ENCODE results near the gene CTRB1. TPM values are rescaled to one million over a fixed set of nuclear protein-coding genes. Genes with fewer than 3 reads are reported as not detected.
A peak's percentile ranks its signal among the peaks of the same experiment; 100 is the strongest.

The CTRB1 gene
- not detected in 2 replicates for polyA plus RNA-seq (2014; cell fraction: cytosol; rRNA removed)
- not detected in 2 replicates for polyA plus RNA-seq (2014; cell fraction: nucleus; rRNA removed)

DNA sequence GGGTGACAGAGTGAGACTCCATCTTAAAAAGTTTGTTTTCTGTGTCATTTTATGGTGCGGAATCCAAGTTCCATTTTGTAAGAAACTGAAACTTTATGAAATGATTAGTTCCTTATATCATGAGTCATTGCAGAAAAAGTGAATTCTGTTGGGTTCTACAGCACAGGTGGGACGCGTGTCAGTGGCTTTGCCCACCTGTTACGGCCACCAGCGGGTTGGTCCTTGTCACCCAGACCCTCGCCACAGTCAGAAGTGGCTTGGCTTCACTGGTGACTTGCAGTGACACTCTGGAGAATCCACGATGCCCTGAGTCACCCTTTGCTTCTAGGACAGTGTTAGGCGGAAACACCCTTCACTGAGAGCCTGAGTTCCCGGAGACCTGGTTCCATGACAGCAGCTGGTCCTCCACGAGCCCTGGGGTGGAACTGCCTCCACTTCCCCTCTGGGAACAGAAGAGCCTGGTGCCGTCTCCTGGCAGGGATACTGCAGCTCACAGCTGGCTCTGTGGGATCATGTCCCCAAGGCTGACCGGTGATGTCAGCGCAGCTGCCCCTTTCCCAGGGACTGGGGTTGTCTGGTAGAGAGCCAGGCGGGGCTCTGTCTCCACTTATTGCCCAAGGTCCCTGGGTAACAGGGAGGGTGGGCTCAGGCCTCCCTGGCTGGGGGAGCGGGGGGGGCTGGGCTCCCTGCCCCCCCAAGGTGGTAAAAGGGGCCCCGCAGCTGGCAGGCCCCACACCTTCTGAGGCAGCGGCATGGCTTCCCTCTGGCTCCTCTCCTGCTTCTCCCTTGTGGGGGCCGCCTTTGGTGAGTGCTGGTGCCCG, at the start of gene CTRB1:
Gene CTRB1 (plus strand): TSS at position 733 of the 821 bp plus-strand sequence. CDS start 20 bp downstream, at position 753.
- no peak for DNase-seq (ENCODE audit: low spot score)

DNA sequence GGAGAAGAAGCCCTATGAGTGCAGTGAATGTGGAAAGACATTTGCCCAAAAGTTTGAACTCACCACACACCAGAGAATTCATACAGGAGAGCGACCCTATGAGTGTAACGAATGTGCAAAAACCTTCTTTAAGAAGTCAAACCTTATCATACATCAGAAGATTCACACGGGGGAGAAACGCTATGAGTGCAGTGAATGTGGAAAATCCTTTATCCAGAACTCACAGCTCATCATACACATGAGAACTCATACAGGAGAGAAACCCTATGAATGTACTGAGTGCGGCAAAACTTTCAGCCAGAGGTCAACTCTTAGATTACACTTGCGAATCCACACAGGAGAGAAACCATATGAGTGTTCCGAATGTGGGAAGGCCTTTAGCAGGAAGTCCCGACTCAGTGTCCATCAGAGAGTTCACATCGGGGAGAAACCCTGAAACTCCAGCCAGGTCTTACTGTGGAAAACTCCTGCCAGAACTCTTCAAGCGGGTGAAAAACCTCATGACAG, 48.8 kb upstream of the CTRB1 start:
- no peak for DNase-seq (ENCODE audit: low spot score)

DNA sequence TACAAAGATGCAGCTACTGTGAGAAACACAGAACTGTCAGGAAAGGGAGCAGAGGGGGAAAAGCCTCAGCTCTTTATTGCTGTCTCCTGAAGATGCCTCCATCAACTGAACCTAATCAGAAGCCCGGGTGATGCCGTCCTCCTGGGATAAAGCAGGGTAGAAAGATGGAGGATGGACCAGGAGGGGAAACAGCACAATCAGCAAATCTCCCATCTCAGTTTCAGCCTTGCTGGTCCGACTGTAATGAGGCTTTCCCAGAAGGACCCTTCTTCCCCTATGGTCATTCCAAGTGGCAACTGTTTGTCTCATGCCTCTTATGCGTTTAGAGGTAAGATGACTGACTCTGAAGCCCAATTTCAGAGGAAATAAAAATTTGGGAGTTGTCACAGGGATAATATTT, 46.2 kb upstream of the CTRB1 start:
- DNase-seq (ENCODE audit: low spot score) = no peak

DNA sequence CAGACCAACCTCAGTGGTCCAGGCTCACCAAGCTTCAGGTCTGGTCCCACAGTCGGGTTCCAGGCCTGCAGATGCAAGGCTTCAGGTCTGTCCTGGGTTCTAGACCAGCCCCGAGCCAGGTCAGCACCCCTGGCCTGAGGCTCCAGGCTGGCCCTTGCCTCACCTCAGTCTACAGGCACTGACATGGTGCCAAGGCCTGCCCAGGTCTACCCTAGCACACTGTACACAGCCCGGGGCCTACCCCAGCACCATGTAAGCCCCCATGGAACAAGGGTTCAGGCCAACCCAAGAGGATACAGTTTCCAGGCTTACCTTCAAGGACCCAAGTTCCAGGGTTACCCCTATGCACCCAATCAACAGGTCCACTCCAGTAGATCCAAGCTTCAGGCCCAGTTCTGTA, 43.7 kb upstream of the CTRB1 start:
- no peak for DNase-seq (ENCODE audit: low spot score)

DNA sequence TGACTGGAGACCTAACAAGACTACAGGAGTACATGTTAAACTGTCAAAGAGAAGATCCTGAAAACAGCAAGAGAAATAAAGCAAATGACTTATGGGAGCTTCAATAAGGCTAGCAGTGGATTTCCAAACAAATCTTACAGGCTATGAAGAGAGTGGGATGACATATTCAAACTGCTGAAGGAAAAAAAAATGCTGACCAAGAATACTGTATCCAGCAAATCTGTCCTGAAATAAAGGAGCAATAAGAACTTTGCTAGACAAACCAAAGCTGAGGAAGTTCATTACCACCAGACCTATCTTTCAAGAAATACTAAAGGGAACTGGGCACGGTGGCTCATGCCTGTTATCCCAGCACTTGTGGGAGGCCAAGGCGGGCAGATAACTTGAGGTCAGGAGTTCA, 41.9 kb upstream of the CTRB1 start:
- DNase-seq (ENCODE audit: low spot score) = no peak

DNA sequence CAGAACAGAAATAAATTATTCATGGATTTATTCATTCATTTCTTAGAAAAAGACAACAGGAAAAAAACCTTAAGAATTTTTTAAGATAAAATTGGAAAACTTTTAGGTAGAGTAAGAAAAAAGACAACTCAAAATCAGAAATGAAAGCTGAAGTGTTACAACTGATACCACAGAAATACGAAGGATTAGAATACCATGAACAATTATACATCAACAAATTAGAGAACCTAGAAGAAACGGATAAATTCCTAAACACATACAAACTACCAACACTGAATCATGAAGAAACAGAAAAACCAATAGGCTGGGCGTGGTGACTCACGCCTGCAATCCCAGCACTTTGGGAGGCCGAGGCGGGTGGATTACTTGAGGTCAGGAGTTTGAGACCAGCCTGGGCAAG, 39.6 kb upstream of the CTRB1 start:
- DNase-seq (ENCODE audit: low spot score) = no peak

DNA sequence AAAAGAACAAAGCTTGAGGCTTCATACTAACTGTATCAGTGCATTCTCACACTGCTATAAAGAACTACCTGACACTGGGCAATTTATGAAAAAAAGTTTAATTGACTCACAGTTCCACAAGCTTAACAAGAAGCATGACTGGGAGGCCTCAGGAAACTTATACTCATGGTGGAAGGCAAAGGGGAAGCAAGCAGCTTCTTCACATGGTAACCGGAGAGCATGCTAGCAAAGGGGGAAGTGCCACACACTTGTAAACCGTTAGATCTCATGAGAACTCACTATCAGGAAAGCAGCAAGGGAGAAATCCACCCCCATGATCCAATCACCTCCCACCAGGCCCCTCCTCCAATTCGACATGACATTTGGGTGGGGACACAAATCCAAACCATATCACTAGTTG, 37.2 kb upstream of the CTRB1 start:
- no peak for DNase-seq (ENCODE audit: low spot score)

DNA sequence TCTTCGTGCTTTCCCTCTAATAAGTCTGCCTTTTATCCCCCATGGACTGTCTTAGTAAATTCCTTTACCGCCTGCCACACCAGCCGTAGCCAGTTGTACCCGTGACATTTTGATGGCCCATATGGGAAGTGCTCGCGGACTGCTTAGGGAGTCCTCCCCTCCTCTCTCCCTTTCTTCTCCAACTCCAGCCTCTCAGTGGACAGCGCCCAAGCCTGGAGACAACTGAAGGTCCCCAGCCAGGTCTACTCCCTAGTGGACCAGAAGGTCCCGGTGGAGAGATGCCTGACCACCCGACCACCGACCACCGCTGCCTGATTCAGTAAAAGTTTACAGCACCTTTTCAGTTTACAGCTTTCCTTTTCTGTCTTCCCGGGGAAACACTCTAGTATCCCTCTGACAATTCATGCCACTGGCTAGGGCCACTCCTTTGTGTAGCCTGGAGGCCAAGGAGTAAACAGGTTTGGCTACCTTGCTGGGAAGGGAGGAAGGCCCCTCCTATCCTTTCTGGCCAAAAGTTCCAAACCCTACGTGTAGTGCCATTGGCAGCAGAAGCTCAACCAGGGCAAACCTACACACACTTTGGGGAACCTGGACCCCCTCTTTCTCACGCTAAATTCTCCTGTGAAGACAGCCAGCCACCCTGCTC, 29.8 kb upstream of the CTRB1 start:
- DNase-seq (ENCODE audit: low spot score) = no peak

DNA sequence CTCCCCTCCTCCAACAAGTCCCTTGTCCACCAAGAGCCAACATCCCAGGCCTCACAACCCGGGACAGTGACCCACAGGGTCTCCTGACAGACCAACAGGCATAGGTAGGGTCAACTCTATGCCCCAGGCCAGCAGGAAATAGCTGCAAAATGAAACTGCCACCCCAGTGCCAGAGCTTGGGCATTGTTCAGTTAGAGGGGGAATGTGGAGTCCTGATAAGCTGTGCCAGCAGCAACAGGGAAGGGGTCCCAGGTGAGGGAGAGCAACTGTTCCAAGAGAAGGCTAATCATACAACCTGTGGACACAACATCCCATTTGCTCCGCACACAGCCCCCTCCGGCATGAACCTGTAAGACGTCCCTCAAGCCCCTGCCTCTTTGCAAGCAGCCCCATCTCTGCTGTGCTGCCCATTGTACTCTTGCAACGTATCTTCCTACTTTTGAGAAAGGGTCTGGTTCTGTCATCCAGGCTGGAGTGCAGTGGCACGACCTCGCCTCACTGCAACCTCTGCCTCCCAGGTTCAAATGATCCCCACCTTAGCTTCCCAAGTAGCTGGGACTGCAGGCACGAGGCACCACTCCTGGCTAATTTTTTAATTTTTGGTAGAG, 29.0 kb upstream of the CTRB1 start:
- no peak for DNase-seq (ENCODE audit: low spot score)

DNA sequence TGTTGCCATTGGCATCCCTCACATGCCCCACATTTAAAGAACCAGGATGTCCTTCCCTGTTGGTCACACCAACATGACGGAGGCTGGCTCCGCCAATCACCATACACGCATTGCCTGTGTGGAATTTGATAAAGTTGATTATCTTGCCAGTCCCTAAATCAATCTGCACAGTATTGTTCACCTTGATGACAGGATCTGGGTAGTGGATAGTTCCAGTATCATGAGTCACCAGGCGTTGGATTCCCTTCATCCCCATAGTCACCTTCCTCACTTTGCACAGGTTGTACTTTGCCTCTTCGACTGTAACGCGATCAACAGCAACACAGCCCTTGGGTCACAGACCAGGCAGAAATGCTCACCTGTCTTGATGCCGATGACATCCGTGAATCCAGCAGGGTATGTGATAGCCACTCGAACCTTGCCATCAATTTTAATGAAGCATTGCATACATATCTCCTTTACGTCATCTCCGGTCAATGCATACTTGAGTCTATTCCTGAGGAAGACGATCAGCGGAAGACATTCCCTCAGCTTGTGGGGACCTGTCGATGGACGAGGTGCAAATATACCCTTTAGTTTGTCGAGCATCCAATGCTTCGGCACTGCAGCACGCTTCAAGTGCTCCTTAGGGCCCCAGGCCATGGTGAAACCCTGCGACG, 26.1 kb upstream of the CTRB1 start:
- no peak for DNase-seq (ENCODE audit: low spot score)

DNA sequence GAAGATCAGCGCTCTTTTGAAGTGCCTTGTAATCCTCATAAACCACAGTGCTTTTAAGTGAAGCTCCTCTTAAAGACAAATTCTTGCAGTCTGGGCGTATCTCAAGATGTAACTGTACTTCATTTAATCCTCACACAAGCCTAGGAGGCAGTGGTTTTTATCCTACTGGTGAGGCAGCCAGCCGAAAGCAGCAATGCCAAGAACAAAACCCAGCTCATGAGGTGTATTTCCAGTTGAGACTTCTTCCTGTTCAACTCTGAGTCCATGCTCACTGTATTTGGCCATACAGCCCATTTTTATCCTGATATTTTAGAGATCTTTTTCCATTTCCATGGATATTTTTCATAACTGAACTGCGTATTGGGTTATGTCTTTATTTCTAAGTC, 25.5 kb upstream of the CTRB1 start:
- DNase-seq (ENCODE audit: low spot score) = no peak

DNA sequence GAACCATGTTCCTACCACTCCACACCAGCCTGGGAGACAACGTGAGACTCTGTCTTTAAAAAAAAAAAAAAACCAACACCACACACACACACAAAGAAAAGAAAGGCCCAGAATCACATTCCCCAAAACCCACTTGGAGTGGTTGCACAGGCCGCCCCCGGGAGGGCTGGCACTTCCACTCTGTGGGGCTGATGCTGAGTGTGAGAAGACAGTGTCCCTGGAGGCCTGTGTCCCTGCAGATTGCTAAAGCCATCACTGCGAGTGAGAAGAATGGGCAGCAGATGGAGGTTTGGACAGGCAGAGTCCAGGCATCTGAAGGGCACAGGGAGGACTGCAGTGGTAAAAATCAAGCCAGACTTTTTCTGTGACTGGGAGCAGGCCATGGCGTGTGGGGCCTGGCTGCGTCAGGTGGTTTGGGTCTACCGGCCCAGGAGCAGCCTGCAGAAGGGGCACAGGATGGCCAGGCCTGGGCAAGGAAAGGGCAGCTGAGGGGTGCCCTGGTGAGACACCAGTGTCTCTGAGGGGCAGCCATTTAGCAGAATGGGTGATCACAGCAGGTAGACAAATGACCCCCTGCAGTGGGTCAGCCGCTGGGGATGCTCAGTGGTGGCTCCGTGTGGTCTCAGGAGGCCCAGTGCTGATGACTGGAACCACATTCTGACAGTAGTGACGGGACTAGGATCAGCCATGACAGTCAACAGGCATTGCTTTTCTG, 24.9 kb upstream of the CTRB1 start:
- DNase-seq (ENCODE audit: low spot score) = no peak

DNA sequence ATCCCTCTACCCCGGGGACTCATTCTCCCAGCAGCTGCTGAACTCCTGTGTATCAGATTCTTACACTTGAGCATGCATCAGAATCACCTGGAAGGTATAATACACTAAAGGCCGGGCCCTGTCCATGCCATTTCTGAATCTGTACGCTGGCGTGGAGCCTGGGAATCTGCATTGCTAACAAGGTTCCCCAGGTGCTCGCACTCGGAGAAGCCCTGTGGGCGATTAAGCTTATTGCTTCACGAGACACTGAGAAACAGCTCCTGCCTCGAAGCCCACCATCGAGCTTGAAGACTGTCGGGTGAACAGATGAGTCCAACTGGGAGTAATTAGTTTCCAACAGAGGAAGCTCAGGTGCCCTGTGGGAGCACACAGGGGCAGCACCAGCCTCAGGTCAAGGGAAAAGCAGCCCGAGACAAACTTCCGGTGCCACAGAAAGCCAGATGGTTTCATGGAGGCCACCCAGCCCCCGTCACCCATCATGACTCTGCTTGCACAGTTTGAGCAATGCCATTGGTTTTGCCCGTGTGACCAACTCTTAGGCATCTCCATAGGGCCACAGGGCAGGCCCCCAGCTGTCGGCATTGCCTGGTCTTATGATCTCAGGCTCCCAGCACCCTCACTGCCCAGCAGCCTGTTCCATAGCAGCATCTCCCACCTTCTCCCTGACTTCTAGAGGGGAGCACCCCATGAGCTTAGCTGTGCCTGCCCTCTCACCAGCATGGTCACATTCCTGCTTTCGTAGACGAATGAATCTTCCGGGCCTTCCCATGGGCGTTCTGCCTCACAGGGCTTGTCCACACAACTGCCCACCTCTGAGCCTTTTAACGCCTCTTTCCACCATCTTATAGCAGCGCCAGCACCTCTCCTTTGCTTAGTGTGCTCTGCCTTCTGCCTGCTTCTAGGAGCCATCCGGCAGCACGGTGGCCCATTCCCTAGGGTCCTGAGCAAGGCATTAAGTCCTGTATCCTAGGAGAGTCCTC, 22.7 kb upstream of the CTRB1 start:
- DNase-seq (ENCODE audit: low spot score) = no peak

DNA sequence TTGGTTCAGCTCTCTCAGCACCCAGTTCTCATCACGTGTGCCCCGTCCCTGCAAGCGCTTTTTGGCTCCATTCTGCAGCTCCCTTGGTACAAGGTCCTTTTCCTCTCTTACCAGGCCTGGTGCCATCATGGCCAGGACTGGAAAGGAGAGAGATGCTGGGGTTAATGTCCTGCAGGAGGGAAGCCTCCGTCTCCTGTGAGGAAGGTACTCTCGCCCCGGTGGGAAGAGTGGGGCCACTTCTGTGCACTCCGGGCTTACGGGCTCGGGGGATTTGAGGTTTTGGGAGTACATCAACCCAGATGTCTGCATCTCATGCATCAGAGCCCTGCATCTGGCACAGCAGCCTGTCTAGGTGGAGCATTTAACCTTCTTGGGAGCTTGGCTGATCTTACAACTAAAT, 22.0 kb upstream of the CTRB1 start:
- no peak for DNase-seq (ENCODE audit: low spot score)

DNA sequence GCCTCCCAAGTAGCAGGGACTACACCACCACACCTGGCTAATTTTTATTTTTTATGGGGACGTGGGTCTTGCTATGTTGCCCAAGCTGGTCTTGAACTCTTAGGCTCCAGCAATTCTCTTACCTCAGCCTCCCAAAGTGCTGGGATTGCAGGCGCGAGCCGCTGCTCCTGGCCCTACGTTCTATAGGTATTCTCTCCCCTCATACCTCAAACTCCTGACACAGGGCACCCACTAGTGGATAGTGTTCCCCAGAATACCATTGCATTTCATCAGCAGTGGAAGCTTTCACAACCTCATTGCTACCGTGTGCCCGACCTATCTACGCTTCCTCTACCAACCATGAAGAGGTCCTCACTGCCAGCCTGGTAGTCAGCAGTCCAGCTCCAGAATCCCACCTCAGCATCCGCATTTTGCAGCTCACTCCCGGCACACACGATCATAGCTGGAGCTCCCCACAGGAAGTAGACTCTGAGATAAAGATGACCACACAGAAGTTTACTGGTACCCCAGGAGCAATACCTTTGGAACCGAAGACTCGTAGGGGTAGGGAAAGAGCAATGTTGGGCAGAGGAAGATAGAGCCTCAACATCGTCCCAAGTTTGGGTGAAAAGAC, 21.2 kb upstream of the CTRB1 start:
- DNase-seq (ENCODE audit: low spot score) = peak; percentile 59

DNA sequence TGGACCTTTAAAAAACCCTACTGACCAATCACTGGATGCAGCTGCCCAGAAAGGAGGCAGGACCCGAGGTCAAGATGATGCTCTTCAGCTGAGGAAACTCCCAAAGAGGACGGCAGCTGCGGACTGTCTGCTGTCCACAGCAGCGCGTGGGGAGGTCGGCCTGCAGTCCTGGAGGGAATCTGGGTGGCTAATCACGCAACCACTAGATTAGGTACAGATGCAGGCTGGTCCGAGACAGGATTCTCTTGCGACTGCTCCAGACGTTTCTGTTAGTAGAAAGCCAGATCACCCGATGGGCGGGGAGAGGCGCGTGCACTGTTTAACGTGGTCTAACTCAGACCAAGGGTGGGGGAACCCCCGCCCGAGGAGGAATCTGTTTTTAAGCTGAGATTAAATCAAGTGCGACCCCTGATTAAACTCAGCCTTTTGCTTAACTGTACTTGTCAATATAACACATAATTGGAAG, 20.6 kb upstream of the CTRB1 start:
- peak; percentile 73 for DNase-seq (ENCODE audit: low spot score)

DNA sequence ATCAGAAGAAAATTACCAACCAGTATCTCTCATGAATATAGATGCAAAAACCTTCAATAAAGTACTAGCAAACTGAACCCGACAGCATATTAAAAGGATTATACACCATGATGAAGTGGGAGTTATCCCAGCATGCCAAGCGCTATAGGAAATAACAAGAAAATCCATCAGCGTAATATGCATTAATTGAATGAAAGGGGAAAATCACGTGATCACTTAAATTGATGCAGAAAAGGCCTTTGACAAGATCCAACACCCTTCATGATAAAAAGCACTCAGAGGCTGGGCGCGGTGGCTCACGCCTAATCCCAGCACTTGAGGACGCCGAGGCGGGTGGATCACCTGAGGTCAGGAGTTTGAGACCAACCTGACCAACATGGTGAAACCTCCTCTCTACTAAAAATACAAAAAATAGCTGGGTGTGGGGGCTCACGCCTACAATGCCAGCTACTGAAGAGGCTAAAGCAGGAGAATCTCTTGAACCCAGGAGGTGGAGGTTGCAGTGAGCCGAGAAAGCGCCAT, 16.7 kb upstream of the CTRB1 start:
- DNase-seq (ENCODE audit: low spot score) = no peak

DNA sequence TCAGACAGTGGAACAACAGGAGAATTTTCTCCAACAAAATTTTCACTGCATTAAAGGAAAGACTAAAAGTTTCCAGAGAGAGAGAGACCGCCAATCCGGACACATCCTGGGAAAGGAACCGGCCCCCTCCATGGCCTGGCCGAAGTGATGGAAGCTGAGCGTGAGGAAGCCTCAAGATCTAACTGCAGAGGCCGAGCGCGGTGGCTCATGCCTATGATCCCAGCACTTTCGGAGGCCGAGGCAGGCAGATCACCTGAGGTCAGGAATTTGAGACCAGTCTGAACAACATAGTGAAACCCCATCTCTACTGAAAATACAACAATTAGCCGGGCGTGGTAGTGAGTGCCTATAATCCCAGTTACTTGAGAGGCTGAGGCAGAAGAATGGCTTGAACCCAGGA, 15.7 kb upstream of the CTRB1 start:
- no peak for DNase-seq (ENCODE audit: low spot score)

Measured in SK-N-DZ (cell line).